ENCODE data around the gene CELSR2.

Gene CELSR2

GRCh38 chr1:109263597-109264378 is 14.4 kb downstream of the CELSR2 start:
- no peak for DNase-seq (ENCODE audit: low read depth)

DNA sequence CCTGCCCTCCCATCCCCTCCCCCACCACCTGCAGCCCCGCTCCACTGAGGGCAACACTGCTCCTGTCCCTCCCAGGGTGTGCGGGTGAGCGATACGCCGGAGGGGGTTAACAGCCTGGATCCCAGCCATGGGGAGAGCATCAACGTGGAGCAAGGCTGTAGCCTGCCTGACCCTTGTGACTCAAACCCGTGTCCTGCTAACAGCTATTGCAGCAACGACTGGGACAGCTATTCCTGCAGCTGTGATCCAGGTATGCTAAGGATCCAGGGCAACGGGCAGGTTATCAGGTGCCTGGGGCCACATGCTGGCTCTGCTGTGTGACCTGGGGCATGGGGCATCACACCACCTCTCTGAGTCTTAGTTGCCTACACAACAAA is 15.0 kb downstream of the CELSR2 start:
- DNase-seq (ENCODE audit: low read depth) = no peak

DNA sequence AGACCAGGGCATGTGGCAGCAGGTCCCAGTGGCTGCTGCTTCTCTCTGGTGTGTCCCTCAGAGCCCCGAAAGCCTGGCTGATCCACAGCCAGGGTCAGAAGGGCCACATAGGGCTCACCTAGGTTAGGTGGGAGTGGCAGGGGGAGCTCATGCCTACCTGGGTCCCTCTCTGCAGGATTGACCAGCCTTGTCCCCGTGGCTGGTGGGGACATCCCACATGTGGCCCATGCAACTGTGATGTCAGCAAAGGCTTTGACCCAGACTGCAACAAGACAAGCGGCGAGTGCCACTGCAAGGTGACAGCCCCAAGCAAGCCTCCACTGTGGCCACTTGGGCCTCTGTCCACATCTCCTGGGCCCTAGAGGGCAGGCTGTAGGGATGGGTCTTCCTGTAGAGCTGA is 15.7 kb downstream of the CELSR2 start:
- DNase-seq (ENCODE audit: low read depth) = no peak

DNA sequence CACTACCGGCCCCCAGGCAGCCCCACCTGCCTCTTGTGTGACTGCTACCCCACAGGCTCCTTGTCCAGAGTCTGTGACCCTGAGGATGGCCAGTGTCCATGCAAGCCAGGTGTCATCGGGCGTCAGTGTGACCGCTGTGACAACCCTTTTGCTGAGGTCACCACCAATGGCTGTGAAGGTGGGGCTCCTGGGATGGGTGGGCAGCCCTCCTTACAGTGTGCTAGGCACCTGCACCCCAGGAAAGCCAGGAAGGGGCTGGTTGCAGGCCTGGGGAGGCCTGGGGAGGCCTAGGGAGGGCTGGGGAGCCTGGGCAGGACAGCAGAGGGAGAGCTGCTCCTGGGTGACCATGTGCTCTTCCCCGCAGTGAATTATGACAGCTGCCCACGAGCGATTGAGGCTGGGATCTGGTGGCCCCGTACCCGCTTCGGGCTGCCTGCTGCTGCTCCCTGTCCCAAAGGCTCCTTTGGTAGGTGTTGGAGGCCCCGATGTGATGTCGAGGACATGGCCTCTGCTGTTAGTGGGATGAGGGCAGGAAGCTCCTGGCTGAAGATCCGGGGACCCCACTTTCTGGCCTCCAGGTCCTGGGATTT is 16.5 kb downstream of the CELSR2 start:
- DNase-seq (ENCODE audit: low read depth) = no peak

GRCh38 chr1:109266965-109267364 is 17.6 kb downstream of the CELSR2 start:
- DNase-seq (ENCODE audit: low read depth) = no peak

- DNase-seq (ENCODE audit: low read depth) = no peak
Measured at GRCh38 chr1:109267743-109268300, 18.5 kb downstream of the CELSR2 start.

- DNase-seq (ENCODE audit: low read depth) = no peak
Measured at GRCh38 chr1:109268431-109269211, 19.3 kb downstream of the CELSR2 start.

DNA sequence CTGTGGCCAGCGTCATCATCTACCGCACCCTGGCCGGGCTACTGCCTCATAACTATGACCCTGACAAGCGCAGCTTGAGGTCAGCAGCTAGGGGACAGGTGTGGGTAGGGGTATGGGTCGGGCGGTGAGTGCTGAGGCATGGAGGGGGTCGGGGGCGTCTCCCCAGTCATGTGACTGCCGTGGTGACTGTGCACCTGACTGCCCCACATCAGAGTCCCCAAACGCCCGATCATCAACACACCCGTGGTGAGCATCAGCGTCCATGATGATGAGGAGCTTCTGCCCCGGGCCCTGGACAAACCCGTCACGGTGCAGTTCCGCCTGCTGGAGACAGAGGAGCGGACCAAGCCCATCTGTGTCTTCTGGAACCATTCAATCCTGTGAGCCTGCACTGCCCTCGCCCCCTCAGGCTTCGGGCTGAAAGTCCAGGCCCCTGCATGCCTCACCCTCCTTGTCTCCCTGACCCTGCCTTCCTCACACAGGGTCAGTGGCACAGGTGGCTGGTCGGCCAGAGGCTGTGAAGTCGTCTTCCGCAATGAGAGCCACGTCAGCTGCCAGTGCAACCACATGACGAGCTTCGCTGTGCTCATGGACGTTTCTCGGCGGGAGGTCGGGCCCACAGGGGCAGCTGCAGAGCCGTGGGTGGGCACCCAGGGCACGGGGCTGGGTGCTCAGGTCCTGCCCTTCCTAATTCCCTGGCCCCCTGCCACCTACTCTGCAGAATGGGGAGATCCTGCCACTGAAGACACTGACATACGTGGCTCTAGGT is 20.1 kb downstream of the CELSR2 start:
- no peak for DNase-seq (ENCODE audit: low read depth)

GRCh38 chr1:109269981-109270622 is 20.8 kb downstream of the CELSR2 start:
- DNase-seq (ENCODE audit: low read depth) = no peak

- no peak for DNase-seq (ENCODE audit: low read depth)
Measured at GRCh38 chr1:109270623-109271317, 21.4 kb downstream of the CELSR2 start.

GRCh38 chr1:109271458-109271857 is 22.1 kb downstream of the CELSR2 start:
- DNase-seq (ENCODE audit: low read depth) = no peak

DNA sequence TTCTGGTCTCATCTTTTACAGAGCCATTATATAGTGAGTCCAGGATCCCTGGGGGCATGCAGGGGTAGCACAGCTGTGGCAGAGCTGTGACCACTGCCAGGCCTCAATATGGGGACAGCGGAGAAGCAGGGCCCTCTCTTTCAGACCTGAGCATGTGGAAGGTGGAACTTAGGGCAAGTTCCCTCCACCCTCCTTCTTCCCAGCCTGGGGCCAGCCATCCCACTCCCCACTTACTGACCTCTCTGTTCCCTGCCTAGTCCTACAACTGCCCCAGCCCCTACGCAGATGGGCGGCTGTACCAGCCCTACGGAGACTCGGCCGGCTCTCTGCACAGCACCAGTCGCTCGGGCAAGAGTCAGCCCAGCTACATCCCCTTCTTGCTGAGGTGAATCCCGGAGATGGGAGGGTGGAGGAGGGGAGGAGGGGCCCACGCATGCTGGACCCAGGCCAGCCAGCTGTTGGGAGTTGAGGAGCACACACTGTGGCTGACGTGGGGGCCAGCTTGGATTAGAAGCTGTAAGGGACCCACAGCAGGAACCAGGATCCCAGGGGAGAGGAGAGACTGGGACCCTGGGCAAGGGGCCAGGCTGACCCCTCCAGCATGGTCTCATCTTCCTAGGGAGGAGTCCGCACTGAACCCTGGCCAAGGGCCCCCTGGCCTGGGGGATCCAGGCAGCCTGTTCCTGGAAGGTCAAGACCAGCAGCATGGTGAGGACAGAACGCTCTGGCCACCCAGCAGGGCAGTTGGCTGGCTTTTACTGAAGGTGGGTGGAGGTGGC is 22.9 kb downstream of the CELSR2 start:
- no peak for DNase-seq (ENCODE audit: low read depth)

GRCh38 chr1:109272831-109273547 is 23.6 kb downstream of the CELSR2 start:
- no peak for DNase-seq (ENCODE audit: low read depth)

- DNase-seq (ENCODE audit: low read depth) = no peak
Measured at GRCh38 chr1:109273570-109274288, 24.4 kb downstream of the CELSR2 start.

DNA sequence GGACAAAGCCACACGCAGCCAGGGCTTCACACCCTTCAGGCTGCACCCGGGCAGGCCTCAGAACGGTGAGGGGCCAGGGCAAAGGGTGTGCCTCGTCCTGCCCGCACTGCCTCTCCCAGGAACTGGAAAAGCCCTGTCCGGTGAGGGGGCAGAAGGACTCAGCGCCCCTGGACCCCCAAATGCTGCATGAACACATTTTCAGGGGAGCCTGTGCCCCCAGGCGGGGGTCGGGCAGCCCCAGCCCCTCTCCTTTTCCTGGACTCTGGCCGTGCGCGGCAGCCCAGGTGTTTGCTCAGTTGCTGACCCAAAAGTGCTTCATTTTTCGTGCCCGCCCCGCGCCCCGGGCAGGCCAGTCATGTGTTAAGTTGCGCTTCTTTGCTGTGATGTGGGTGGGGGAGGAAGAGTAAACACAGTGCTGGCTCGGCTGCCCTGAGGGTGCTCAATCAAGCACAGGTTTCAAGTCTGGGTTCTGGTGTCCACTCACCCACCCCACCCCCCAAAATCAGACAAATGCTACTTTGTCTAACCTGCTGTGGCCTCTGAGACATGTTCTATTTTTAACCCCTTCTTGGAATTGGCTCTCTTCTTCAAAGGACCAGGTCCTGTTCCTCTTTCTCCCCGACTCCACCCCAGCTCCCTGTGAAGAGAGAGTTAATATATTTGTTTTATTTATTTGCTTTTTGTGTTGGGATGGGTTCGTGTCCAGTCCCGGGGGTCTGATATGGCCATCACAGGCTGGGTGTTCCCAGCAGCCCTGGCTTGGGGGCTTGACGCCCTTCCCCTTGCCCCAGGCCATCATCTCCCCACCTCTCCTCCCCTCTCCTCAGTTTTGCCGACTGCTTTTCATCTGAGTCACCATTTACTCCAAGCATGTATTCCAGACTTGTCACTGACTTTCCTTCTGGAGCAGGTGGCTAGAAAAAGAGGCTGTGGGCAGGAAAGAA is 25.5 kb downstream of the CELSR2 start:
- no peak for DNase-seq (ENCODE audit: low read depth)

- no peak for DNase-seq (ENCODE audit: low read depth)
Measured at GRCh38 chr1:109275706-109276345, 26.5 kb downstream of the CELSR2 start.

Measured in GM04503 (cell line).